Activated T-helper 17 cell treated with anti-CD3 and anti-CD28 coated beads, Interleukin-2, amount 50 U/mL, for 72 hours (primary cell): ENCODE data around the gene PAPSS2. TPM values are rescaled to one million over a fixed set of nuclear protein-coding genes. Genes with fewer than 3 reads are reported as not detected.

Experiments
- ATAC-seq: fragments of 150-1000 bp; cut with Tn5 transposase; replicated peaks from 2 replicates; pipeline ENCODE4 v1.10.0; 2021; ENCODE audit warnings: mild to moderate bottlenecking, moderate library complexity
- H3K27ac Mint-ChIP-seq: one replicate; pipeline ENCODE4 v1.8.0; 2022; ENCODE audit warnings: mixed read lengths
- H3K27me3 Mint-ChIP-seq: one replicate; pipeline ENCODE4 v1.8.0; 2022; ENCODE audit warnings: mixed read lengths
- H3K36me3 Mint-ChIP-seq: one replicate; pipeline ENCODE4 v1.8.0; 2022; ENCODE audit warnings: low read depth, mild to moderate bottlenecking, mixed read lengths
- H3K4me1 Mint-ChIP-seq: one replicate; pipeline ENCODE4 v1.8.0; 2022; ENCODE audit warnings: mixed read lengths
- H3K4me3 Mint-ChIP-seq: one replicate; pipeline ENCODE4 v1.8.0; 2022; ENCODE audit warnings: mild to moderate bottlenecking, mixed read lengths
- H3K9me3 Mint-ChIP-seq: one replicate; pipeline ENCODE4 v1.8.0; 2022; ENCODE audit warnings: mixed read lengths
- total RNA-seq, 2 donors: library from RNA; stranded (reverse); gene quantifications; one replicate each; pipeline ENCODE4 v1.2.3, GENCODE V29; 2022

PAPSS2 gene
- total RNA-seq, 2 donors from 2014 or later, result 0.66 to 4.3 TPM

GRCh38 chr10:87652261-87652660 lies 7.4 kb upstream of the PAPSS2 start:
- Mint-ChIP-seq H3K36me3 (no peaks in the 10 kb centered on the region), H3K27ac (no peak overlapping the region), H3K9me3 (no peaks in the 10 kb centered on the region), H3K4me1 (peaks cover 5% of the 10 kb centered on the region), H3K4me3 (no peak overlapping the region), H3K27me3 (peaks cover 27% of the 10 kb centered on the region)
- no peak for ATAC-seq

- Mint-ChIP-seq H3K9me3 (no peaks in the 10 kb centered on the region), H3K27ac (no peak overlapping the region), H3K36me3 (no peaks in the 10 kb centered on the region), H3K4me1 (peaks cover 5% of the 10 kb centered on the region), H3K27me3 (peaks cover 36% of the 10 kb centered on the region), H3K4me3 (no peak overlapping the region)
- ATAC-seq, result no peak
These were observed 5.5 kb upstream of the PAPSS2 start for GRCh38 chr10:87654212-87654611.

- peak; percentile 19 for ATAC-seq
- no peak overlapping the region for H3K4me3 Mint-ChIP-seq
- H3K27me3 Mint-ChIP-seq, result peaks cover 49% of the 10 kb centered on the region
- no peak overlapping the region for H3K27ac Mint-ChIP-seq
- no peaks in the 10 kb centered on the region for H3K36me3 Mint-ChIP-seq
- no peaks in the 10 kb centered on the region for H3K9me3 Mint-ChIP-seq
- H3K4me1 Mint-ChIP-seq, result peaks cover 9% of the 10 kb centered on the region
These were observed 3.1 kb upstream of the PAPSS2 start for GRCh38 chr10:87656431-87657072.

GRCh38 chr10:87657371-87657770 lies 2.3 kb upstream of the PAPSS2 start:
- Mint-ChIP-seq H3K27ac (no peak overlapping the region), H3K9me3 (no peaks in the 10 kb centered on the region), H3K27me3 (peaks cover 53% of the 10 kb centered on the region), H3K4me3 (no peak overlapping the region), H3K4me1 (peaks cover 9% of the 10 kb centered on the region), H3K36me3 (no peaks in the 10 kb centered on the region)
- no peak for ATAC-seq

- Mint-ChIP-seq H3K27me3 (peaks cover 52% of the 10 kb centered on the region), H3K4me1 (peaks cover 9% of the 10 kb centered on the region), H3K36me3 (no peaks in the 10 kb centered on the region), H3K9me3 (no peaks in the 10 kb centered on the region), H3K27ac (no peak overlapping the region), H3K4me3 (no peak overlapping the region)
- ATAC-seq, result no peak
These were observed 1.3 kb upstream of the PAPSS2 start for GRCh38 chr10:87658321-87658795.

GRCh38 chr10:87658858-87659555 lies 671 bp upstream of the PAPSS2 start:
- no peak for ATAC-seq
- H3K36me3 Mint-ChIP-seq, result no peaks in the 10 kb centered on the region
- no peak overlapping the region for H3K27ac Mint-ChIP-seq
- H3K9me3 Mint-ChIP-seq, result no peaks in the 10 kb centered on the region
- peaks cover 9% of the 10 kb centered on the region for H3K4me1 Mint-ChIP-seq
- peaks cover 56% of the 10 kb centered on the region for H3K27me3 Mint-ChIP-seq
- peak overlapping the region; percentile 77 for H3K4me3 Mint-ChIP-seq

- peaks cover 9% of the 10 kb centered on the region for H3K4me1 Mint-ChIP-seq
- no peak for ATAC-seq
- H3K4me3 Mint-ChIP-seq, result peak overlapping the region; percentile 77
- H3K36me3 Mint-ChIP-seq, result no peaks in the 10 kb centered on the region
- no peak overlapping the region for H3K27ac Mint-ChIP-seq
- H3K9me3 Mint-ChIP-seq, result no peaks in the 10 kb centered on the region
- H3K27me3 Mint-ChIP-seq, result peaks cover 54% of the 10 kb centered on the region
These were observed 931 bp downstream of the PAPSS2 start for GRCh38 chr10:87660484-87661133.

- Mint-ChIP-seq H3K4me3 (no peak overlapping the region), H3K27me3 (peaks cover 50% of the 10 kb centered on the region), H3K36me3 (no peaks in the 10 kb centered on the region), H3K9me3 (no peaks in the 10 kb centered on the region), H3K27ac (no peak overlapping the region), H3K4me1 (peaks cover 4% of the 10 kb centered on the region)
- ATAC-seq, result no peak
These were observed 2.4 kb downstream of the PAPSS2 start for GRCh38 chr10:87661861-87662785.

GRCh38 chr10:87664276-87664701 lies 4.6 kb downstream of the PAPSS2 start:
- Mint-ChIP-seq H3K27ac (no peak overlapping the region), H3K36me3 (no peaks in the 10 kb centered on the region), H3K4me3 (no peak overlapping the region), H3K27me3 (peaks cover 48% of the 10 kb centered on the region), H3K4me1 (peaks cover 4% of the 10 kb centered on the region), H3K9me3 (no peaks in the 10 kb centered on the region)
- ATAC-seq, result no peak

GRCh38 chr10:87667493-87667892 lies 7.8 kb downstream of the PAPSS2 start:
- Mint-ChIP-seq H3K36me3 (no peaks in the 10 kb centered on the region), H3K4me1 (no peaks in the 10 kb centered on the region), H3K4me3 (no peak overlapping the region), H3K27ac (no peak overlapping the region), H3K9me3 (no peaks in the 10 kb centered on the region), H3K27me3 (peaks cover 26% of the 10 kb centered on the region)
- ATAC-seq, result no peak

GRCh38 chr10:87668324-87669074 lies 8.8 kb downstream of the PAPSS2 start:
- Mint-ChIP-seq H3K4me3 (no peak overlapping the region), H3K36me3 (no peaks in the 10 kb centered on the region), H3K27ac (no peak overlapping the region), H3K4me1 (no peaks in the 10 kb centered on the region), H3K9me3 (no peaks in the 10 kb centered on the region), H3K27me3 (peaks cover 22% of the 10 kb centered on the region)
- no peak for ATAC-seq

- no peaks in the 10 kb centered on the region for H3K36me3 Mint-ChIP-seq
- no peak for ATAC-seq
- no peak overlapping the region for H3K27ac Mint-ChIP-seq
- H3K9me3 Mint-ChIP-seq, result no peaks in the 10 kb centered on the region
- no peak overlapping the region for H3K4me3 Mint-ChIP-seq
- H3K4me1 Mint-ChIP-seq, result no peaks in the 10 kb centered on the region
- H3K27me3 Mint-ChIP-seq, result peaks cover 19% of the 10 kb centered on the region
These were observed 10.1 kb downstream of the PAPSS2 start for GRCh38 chr10:87669752-87670151.

- H3K27ac Mint-ChIP-seq, result no peak overlapping the region
- H3K4me1 Mint-ChIP-seq, result no peaks in the 10 kb centered on the region
- ATAC-seq, result peak; percentile 70
- H3K27me3 Mint-ChIP-seq, result peaks cover 22% of the 10 kb centered on the region
- H3K4me3 Mint-ChIP-seq, result no peak overlapping the region
- no peaks in the 10 kb centered on the region for H3K9me3 Mint-ChIP-seq
- H3K36me3 Mint-ChIP-seq, result no peaks in the 10 kb centered on the region
These were observed 10.9 kb downstream of the PAPSS2 start for GRCh38 chr10:87670586-87670985.
